NCI-H2171 (cell line): ENCODE data around the gene MLLT3.

ENCODE experiments used
- DNase-seq: peaks from one replicate; lab custom pipeline; 2025; lab: John Stamatoyannopoulos, UW

Gene MLLT3

DNA sequence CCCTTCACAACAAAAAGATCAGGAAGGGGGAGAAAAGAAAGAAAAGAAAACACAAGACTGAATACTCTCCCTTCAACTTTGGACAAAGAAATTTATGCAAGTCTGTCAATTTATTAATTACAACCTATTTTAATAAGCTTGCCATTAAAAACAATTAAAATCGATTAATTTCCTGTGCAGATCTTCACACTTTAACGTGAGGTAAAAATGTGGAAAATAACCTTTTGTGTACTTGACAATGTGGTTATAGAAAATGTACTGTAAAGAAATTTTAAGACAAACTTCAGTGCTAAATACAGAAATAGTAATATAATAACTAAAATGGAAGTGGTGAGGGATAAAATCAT lies 2.7 kb upstream of the MLLT3 start:
- DNase-seq: no peak

DNA sequence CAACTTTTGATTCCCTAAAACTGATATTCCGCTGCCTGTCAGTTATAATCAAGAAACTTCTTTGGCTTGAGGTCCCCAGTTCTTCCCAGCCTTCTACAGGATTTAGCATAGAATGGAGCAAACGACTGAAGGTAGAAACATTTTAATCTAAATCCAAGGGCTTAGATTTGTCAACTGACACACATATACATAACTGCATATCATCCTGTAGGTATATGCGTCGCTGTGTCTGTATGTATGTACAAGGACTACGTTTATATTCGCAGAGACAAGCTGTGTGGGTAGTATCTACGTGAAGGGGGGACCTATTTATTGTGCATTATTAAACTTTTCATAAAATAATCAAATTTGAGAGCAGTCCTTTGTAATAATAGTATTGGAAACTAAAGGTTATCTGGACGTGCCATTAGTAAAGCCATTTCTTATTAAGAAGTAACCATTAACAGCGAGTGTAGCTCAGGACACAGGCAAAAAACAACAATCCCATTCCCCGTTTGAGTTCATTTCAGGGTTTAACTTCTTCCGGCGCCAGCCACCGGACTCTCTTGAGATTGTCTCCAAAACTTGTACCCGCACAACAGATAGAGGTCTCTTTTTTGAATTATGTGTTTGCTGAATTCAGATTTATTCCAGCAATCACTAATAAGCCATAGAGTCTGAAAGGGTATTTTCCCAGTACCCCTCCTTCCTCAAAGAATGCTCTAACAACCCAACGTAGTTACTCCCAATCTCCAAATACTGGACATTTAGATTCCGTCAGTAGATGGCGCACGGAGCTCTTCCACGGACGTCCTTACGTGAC lies 2.1 kb upstream of the MLLT3 start:
- DNase-seq: no peak

DNA sequence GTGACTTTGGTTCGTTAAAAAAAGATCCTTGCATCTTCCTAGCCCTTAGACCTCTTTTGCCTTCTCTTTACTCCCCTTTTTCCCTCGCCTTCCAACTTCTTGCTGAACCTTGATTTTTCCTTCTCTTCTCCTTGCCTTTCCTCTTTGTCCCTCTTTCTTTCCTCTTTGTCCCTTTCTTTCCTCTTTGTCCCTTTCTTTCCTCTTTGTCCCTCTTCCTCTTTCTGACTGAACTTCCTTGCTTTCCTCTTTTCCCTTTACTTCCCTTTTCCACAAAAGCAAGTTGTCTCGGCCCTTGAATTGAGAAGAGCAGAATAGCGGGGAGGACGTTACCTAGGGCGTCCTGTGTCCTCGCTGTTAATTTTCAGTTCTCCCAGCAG lies 1.4 kb upstream of the MLLT3 start:
- no peak for DNase-seq

DNA sequence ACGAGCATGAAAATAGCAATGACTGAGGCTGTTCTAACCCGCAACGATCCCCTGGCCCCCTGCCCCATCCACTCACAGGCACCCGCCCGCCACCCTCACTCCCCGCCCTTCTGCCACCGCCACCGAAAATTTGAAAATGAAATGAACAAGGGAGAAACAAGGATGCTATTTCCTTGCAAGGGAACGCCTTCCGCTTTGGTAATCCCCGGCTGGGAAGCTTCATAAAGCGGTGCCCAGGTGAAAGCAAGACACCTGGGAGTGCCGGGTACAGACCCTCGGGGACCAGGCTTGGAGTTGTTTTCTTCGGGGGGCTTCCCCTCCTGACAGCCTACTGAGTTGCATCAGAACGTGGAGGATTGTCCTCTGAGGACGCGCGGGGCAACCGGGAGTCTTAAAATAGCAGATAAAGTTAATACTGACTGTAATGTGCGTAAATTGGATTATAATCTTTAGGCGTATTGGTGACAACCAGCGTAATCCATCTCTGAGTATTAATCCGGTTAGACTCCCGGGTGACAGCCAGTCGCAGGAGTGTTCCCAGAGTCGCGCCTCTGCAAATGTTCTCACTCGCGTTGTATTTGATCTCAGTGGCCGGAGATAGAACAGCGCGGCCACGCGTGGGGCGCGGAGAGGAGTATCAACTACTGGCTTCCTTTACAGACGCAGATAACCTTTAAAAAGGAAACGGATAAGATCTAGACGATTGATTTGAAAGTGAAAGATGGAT lies 885 bp upstream of the MLLT3 start:
- DNase-seq: no peak

DNA sequence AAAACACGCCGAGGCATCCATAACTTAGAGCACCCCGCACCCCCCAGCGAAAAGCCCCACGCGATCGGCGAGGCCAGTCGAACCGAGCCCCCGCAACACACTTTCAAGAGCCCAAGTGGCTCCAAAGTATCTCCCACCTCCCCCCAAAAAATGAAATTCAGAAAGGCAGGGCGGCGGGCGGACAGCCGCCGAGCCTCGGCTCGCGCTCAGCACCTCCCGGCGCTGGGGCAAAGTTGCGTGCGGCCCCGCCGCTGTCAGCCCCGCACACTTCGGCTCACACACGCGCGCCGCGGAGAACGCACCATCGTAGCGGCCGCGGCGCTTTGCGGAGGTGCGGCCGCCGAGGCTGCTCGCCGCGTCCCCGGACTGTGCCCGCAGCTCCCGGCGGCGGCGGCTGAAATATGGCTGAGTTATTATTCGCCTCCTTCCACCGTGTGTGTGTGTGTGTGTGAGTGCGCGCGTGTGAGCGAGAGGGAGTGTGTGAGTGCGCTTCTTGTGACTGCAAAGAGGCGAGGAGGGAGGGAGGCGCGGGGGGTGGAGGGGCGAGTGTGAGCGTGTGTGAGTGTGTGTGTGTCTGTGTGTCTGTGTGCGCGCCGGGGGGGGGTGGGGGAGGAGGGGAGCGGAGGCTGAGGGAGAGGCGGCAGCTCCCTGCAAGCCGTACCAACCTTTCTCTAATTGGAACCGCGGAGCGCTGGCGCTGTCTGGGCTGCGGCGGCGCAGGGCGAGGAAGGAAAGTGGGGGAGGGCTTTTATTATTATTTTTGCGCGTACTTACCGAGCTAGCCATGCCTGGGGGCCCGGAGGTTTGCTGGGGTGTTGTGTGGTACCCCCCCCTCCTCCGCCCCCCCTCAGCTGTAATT lies 599 bp downstream of the MLLT3 start:
- DNase-seq: peak; percentile 41

DNA sequence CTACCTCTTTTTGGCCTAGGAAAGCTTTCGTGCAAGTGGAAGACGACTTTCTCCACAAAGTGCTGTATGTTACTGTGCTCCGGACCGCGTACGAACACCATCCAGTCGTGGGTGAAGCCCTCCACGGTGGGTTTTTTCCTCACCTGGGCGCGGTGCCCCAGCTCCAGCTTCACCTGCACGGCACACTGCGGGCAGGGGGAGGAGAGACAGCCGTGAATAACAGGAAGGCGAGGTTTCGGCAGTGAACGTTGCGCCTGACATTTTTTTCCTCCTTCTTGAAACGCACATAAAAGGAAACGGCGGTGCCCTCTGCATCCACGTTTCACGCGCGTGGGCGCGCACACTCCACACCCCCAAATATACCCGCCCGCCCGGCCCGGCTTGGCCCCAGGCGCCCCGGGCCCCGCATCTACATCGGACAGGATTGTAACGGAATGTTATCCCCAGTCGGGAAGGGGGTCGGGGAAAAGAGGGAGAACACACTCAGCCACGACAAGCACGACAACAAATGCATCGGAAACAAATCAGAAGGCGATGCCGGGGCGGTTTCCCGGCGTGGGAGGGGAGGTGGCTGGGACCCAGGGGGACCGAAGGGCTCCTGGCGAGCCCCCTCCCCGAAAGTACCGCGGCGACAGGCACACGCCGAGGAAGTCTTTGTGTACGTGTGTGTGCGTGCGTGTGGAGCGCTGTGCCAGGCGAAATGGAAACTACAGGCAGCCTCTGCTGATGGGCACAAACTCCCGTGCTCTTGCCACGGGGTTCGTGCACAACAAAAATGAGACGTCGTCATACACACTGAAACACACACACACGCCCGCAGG lies 1.4 kb downstream of the MLLT3 start:
- no peak for DNase-seq

DNA sequence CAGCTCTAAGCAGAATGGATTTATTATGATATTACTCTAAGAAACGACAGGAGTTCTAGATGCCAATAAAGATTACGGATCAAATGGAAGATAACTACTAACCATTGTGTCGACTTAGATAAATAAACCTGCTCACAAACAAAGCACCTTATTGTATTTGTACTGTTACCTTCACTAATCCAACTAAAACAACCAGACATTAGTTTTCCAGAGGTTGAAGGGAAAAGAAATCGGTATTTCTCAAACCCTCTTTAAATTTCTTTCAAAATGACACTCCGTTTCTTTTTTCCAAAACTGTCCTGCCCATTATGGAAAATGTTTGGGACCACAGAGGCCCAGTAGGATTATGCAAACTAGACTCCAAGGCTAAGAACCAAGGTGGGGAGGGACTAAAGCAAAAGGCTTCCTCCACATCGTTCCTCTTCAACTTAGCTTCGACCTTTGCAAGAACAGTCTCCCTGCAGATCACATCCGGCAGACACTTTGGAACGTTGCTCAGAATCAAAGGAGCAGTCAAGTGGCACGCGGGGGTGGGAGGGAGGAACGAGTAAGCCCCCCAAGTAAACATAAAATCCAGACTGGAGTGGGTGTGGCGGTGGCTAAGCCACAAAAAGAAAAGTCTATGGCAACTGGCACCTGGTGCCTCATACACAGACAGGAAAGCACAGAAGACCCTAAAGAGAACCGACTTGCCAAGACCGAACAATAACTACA lies 2.7 kb downstream of the MLLT3 start:
- DNase-seq: no peak

DNA sequence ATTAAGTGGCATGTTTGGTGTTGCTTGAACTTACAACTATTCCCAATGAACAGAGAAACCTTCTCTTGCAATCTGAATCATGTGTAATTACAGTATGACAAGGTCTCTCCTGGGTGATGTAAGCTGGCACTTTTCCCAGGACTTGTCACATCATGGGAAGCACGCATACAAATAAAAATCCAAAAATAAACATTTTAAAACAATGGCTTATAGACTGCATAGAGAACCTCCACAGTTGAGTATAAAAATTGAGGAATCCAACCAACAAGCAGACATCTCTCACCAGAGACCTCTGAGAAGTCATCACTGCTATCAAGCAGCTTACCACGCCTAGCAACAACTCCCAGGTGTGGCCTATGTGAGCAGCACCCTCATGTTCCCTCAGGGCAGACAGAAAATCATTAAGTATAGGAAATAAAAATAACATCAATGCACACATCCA lies 3.9 kb downstream of the MLLT3 start:
- DNase-seq: no peak

DNA sequence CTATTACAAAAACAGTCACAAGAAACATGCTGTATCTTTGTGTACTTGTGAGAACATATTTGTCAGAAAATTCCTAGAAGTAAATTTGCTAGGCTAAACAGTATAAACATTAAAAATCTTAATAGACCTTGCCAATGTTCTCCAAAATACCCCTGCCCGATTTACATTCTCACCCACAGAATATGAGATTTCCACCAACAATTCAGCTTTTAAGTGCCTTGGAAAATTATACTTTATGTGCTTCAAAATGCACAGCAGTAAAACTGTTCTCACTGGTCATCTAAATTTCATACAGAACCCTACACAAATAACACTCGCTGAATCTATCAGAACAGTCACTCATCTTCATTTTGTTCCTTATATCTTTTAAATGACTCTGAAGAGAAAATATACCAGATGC lies 5.5 kb downstream of the MLLT3 start:
- DNase-seq: no peak

DNA sequence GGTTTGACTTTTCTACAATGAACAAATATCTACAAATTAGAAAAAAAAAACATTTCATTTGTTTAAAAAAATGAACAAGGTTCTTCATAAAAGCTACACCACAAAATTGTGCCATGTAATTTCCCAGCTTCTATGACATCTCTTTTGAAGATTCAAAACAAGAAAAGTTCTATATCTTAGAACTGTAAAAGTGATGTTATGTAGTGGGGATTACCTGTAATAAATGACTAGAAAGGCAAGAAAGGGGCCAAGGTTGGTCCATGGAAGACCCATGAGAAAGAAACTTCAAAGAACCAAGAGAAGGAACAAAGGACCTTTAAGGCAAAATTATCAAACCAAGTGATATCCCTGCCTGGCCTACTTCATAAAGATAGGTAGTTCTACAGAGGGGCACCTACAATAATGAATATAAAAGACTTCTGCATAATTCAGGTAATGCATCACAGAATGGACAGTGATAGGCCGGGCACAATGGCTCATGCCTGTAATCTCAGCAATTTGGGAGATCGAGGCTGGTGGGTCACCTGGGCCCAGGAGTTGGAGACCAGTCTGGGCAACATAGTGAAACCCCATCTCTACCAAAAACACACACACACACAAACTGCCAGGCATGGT lies 7.6 kb downstream of the MLLT3 start:
- no peak for DNase-seq

DNA sequence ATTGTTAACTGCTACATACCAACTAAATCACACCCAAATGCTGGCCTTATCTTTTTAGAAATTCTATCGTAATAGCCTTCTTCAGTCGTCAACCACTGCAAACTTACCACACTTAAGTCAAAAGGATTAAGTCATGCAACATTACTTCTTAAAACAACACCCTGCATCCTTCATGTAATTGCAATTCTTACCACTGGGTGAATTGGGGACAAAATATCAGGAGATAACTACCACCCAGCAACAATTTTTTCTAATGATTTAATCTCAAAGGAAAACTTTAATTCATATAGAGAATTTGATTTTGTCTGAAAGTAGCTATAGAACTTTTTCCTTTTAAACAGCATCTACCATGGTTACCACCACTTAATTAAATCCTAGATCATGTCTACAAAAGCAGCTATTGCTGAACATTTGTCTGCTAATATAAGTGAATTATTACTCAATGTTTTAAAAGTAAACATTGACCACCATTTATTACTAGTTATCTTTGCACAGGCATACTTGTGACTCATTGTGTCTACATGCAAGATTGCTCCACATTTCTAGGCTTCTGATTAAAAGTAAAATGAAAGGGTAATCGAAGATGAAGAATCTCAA lies 10.5 kb downstream of the MLLT3 start:
- DNase-seq: no peak

DNA sequence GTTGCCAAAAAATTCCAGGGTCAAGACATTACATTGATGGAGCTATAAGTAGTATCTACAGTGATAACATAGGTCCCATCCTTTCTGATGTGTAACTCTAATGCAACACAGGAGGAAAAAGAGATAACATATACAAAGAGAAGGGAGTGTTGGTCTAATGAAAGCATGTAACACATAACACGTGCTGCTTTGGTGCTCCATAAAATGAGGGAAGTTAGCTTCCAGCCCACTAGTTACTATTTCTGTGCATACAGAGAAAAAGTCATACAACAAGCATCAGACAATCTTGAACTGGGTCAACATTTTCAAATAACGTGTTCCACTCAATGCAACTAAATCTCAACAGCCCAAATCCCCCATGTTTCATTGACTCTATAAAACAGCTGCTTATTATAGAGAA lies 11.7 kb downstream of the MLLT3 start:
- no peak for DNase-seq

DNA sequence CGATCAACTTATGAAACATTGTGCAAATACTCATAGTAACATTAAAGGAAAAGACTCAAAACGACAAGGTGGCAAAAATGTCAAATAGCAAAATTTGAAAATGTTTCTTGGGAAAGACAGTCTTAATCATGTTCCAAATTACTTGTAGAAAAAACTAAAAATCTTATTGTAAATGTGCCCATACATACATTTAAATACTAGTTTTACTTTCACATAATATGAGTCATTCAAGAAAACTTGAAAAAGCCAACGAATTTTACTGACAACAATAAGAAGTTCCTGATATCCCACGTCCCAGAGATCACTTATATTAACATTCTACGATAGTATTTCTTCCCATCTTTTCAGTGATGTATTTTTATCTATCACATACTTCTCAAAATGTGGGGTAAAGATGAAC lies 13.7 kb downstream of the MLLT3 start:
- no peak for DNase-seq

DNA sequence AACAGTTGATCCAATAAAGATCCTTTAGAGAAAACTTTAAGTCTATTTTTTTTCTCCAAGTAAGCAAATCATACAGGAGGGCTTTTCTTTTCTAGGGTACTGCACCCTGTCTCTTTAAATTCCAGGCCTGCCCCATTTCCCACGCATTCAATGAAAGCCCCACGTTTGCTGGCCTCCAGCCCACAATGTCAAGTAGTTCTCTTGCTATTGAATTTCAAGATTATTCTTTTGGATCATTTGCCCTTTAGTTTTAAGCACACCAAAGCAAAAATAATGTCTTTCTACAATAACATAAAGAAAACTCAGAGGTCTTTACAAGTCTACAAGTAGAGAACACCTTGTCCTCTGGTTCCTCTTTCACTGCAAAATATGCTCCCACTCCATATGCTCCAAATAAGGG lies 15.6 kb downstream of the MLLT3 start:
- no peak for DNase-seq

DNA sequence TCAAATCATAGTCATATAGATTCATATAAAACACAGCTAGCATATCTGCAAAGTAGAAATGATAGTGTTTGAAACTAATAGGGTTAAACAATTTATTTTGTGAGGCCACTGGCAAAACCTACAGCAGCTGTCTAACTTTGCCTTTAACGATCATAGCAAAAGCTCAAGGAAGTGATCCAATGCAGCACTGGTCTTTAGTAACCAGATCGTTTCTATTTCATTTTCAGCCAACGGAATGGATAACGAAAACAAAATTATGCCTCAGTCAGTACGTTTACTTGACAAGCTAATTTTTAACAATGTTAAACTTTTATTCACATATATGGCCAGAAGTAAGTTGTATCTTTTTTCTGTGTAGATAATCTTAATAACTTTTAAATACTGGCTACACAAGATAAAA lies 17.7 kb downstream of the MLLT3 start:
- no peak for DNase-seq

DNA sequence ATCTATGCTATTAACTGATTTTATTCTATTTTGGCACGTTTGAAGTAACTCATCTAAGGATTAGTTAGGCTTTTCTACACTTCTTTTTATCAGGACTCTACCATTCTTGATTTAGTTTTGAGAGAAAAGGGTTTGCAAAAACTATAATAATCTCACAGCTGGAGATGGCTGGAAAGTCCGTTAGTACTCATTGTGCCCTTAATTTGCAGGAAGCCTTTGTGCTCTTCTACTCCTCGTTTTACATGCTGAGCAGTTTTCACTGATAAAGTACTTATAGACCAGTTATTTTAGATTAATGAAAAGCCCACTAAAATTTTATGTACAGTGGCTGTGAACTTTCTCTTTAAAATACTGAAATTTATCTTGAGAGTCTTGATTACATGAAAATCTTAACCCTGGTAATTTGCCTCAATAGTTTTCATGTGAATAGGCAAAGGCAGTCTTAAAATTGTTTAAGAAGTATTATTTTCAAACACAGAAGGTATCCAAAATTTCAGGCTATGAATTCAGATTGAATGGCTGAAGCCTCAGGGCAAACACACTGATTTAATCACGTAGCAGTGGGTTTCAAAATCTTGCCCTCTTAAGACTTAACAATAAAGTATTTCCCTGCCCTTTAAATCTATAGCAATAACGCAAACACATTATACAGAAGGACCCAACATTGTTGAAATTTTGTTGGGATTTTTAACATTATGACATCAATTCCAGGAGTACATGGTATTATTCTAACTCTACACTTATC lies 18.6 kb downstream of the MLLT3 start:
- no peak for DNase-seq

DNA sequence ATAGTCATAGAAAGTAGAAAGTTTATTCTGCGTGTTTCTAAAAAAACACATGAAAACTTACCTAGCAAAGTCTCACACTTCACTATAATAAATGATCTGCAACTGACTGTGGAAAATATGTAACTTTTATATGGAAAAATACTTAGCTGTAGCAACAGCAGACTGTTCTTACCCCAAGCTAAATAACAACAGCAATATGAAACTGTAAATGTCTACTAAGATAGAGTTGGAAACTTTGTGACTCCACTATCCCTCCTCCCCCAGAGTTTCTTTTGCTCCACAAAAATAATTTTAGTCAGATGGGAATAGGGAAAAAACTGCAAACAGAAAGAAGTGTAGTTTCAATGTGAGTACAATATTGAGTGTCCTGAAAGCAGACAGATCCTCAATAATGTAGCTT lies 21.0 kb downstream of the MLLT3 start:
- no peak for DNase-seq

DNA sequence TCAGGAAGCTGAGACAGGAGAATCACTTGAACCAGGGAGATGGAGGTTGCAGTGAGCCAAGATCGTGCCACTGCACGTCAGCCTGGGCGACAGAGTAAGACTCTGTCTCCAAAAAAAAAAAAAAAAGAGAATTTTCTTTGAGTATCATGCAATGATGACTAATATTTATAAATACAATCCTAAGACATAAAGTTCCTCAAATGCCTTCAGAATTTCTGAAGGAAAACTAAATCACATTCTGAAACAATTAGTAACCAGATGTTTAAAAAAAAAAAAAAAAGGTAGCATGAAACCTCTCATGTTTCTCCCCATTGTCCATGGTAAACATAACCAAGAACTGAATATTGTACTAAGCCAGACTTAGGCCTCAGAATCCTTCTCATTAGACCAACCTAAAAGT lies 23.1 kb downstream of the MLLT3 start:
- DNase-seq: no peak

DNA sequence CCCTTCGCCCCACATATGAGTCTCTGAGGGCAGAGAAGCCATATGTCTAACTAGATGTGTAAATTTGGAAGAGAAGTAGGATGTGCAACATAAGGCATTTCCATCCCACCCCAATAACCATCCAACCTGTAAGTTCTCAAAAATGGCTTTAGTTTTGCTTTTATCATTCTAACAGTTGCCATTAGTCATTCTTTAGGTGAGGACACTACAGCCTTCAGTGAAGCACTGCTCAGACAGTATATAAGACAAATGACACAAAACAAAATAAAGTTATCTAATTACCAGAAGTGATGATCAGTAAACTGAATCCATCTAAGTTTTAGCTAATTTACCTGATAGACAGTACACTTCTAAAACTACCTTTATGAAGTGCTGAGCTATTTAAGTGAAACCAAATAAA lies 23.9 kb downstream of the MLLT3 start:
- no peak for DNase-seq

DNA sequence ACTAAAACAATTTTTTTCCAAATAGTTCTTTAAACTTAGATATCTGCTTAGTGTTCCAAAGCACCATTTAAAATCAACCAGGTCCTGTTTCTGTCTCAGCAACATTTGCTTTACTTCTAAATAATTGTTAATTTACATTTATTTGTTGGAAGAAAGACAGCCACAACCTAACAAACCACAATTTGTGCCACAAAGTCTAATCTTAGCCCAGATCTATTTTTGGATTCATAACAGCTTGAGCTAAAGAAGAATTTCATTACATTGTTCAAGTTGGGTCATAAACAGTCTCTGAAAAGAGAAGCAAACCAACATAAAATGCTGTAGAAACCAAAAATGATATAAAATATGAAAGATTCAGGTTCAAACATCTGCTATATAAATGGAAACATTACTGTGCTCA lies 24.4 kb downstream of the MLLT3 start:
- no peak for DNase-seq
